Ishikawa (cell line): ENCODE results near the gene PTCH1.

ENCODE experiments used
- CREB1 ChIP-seq: IDR thresholded peaks from 2 replicates; pipeline ENCODE4 v1.6.1; 2012; ENCODE audit warnings: low read depth
- EP300 ChIP-seq: IDR thresholded peaks from 2 replicates; pipeline ENCODE4 v1.6.1; 2012; ENCODE audit warnings: borderline replicate concordance
- REST ChIP-seq: IDR thresholded peaks from 2 replicates; pipeline ENCODE4 v1.6.1; 2012; ENCODE audit warnings: low read depth, mild to moderate bottlenecking

GRCh38 chr9:95413793-95414192, 103.0 kb downstream of the PTCH1 start:
- TF ChIP-seq EP300 (no peak), CREB1 (no peak), REST (no peak)
